ENCODE measurements around the gene NCKAP5. TPM values are rescaled to one million over a fixed set of nuclear protein-coding genes. Genes with fewer than 3 reads are reported as not detected.

NCKAP5 gene
- polyA plus RNA-seq, 2 of the 4 experiments (the other 2 are of a cell fraction), result 3.0 to 4.1 TPM

GRCh38 chr2:133296401-133296800, 271.9 kb downstream of the NCKAP5 start:
- Histone ChIP-seq H3K4me3 (no peak overlapping the region), H3K4me1 (no peaks in the 10 kb centered on the region), H3K27ac (no peak overlapping the region), H3K4me2 (no peak overlapping the region), H3K9me3 (no peaks in the 10 kb centered on the region)
- TF ChIP-seq ZC3H11A (IDR thresholded peaks at IDR 0.05) (no peak), JUN (IDR thresholded peaks at IDR 0.05) (no peak), SREBF2 (IDR thresholded peaks at IDR 0.05) (no peak), HEYL (CRISPR knock-in tag; IDR thresholded peaks at IDR 0.05) (no peak), MAX (IDR thresholded peaks at IDR 0.05) (no peak), TFCP2L1 (CRISPR knock-in tag; IDR thresholded peaks at IDR 0.05) (no peak), ESRRA (IDR thresholded peaks at IDR 0.05; ENCODE audit: borderline replicate concordance, low read length) (no peak), TP53 (CRISPR knock-in tag; IDR thresholded peaks at IDR 0.05) (no peak), FOXS1 (CRISPR knock-in tag; IDR thresholded peaks at IDR 0.05) (no peak), HES2 (IDR thresholded peaks at IDR 0.05) (no peak), ZNF302 (CRISPR knock-in tag; IDR thresholded peaks at IDR 0.05) (no peak), USF2 (IDR thresholded peaks at IDR 0.05) (no peak), HOXB5 (CRISPR knock-in tag; IDR thresholded peaks at IDR 0.05) (no peak), CEBPB (IDR thresholded peaks at IDR 0.05) (no peak), ZSCAN20 (CRISPR knock-in tag; IDR thresholded peaks at IDR 0.05) (no peak)
- TF ChIP-seq, protein P1, sequence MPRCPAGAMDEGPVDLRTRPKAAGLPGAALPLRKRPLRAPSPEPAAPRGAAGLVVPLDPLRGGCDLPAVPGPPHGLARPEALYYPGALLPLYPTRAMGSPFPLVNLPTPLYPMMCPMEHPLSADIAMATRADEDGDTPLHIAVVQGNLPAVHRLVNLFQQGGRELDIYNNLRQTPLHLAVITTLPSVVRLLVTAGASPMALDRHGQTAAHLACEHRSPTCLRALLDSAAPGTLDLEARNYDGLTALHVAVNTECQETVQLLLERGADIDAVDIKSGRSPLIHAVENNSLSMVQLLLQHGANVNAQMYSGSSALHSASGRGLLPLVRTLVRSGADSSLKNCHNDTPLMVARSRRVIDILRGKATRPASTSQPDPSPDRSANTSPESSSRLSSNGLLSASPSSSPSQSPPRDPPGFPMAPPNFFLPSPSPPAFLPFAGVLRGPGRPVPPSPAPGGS (IDR thresholded peaks at IDR 0.05), result no peak
- DNase-seq (ENCODE audit: low read depth in 1 of 2, low spot score in 1 of 2) (no peak), ATAC-seq (no peak), FAIRE-seq (no peak)
- CTCF ChIA-PET, result no interaction called here
- POLR2A ChIA-PET, result no interaction called here

- no peak for ATAC-seq
- CTCF ChIA-PET, result interaction anchor here (0.5 to 1.0 kb wide), 2 partner anchors 10 to 19 kb away, joined by 3 to 4 read pairs; no protein-coding TSS in a partner anchor
- POLR2A ChIA-PET, result no interaction called here
These were observed 274.5 kb downstream of the NCKAP5 start for GRCh38 chr2:133293544-133294353.

DNA sequence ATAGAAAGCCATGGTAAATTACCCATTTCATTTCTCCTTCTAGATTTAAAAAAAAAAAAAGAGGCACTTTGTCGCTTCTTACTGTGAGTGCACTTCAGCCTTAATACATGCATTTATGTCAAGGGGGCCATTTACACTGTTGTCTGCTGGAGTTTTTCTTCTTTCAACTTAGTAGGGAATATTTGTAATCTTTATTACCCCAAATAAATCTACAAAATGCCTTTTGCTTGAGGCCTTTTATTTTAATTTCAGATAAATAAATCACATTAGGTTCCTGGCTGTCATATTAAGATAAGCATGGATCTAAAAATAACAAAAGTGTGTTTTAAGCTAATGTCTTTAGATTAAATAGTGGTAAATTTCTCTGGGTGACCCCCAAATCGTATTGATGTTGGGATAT, 276.0 kb downstream of the NCKAP5 start:
- Histone ChIP-seq H3K9me3 (no peaks in the 10 kb centered on the region), H3K4me2 (no peak overlapping the region), H3K27ac (no peak overlapping the region), H3K4me3 (no peak overlapping the region), H3K4me1 (no peaks in the 10 kb centered on the region)
- ATAC-seq (no peak), FAIRE-seq (no peak), DNase-seq (ENCODE audit: low read depth in 1 of 2, low spot score in 1 of 2) (no peak)
- 62% methylated on average over 2 of the region's 2 CpGs for WGBS (ENCODE audit: missing lambda C conversion rate)
- ChIA-PET CTCF (no interaction called here), POLR2A (no interaction called here)
- TF ChIP-seq, protein P2, sequence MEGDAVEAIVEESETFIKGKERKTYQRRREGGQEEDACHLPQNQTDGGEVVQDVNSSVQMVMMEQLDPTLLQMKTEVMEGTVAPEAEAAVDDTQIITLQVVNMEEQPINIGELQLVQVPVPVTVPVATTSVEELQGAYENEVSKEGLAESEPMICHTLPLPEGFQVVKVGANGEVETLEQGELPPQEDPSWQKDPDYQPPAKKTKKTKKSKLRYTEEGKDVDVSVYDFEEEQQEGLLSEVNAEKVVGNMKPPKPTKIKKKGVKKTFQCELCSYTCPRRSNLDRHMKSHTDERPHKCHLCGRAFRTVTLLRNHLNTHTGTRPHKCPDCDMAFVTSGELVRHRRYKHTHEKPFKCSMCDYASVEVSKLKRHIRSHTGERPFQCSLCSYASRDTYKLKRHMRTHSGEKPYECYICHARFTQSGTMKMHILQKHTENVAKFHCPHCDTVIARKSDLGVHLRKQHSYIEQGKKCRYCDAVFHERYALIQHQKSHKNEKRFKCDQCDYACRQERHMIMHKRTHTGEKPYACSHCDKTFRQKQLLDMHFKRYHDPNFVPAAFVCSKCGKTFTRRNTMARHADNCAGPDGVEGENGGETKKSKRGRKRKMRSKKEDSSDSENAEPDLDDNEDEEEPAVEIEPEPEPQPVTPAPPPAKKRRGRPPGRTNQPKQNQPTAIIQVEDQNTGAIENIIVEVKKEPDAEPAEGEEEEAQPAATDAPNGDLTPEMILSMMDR (IDR thresholded peaks at IDR 0.05), result no peak
- TF ChIP-seq BHLHE40 (IDR thresholded peaks at IDR 0.05; ENCODE audit: low read depth, low read length) (no peak), CBX8 (IDR thresholded peaks at IDR 0.05) (no peak), EHF (CRISPR knock-in tag; IDR thresholded peaks at IDR 0.05) (no peak), SMC3 (IDR thresholded peaks at IDR 0.05) (no peak), NR3C1 (IDR thresholded peaks at IDR 0.05) (no peak), FOSB (CRISPR knock-in tag; IDR thresholded peaks at IDR 0.05) (no peak), USF2 (IDR thresholded peaks at IDR 0.05) (no peak), HDAC2 (IDR thresholded peaks at IDR 0.05) (no peak), FOXS1 (CRISPR knock-in tag; IDR thresholded peaks at IDR 0.05) (no peak), PHF8 (IDR thresholded peaks at IDR 0.05; ENCODE audit: borderline replicate concordance, low read depth) (no peak), POLR2A (IDR thresholded peaks at IDR 0.05; ENCODE audit: low read length) (no peak)
- TF ChIP-seq, protein P3, sequence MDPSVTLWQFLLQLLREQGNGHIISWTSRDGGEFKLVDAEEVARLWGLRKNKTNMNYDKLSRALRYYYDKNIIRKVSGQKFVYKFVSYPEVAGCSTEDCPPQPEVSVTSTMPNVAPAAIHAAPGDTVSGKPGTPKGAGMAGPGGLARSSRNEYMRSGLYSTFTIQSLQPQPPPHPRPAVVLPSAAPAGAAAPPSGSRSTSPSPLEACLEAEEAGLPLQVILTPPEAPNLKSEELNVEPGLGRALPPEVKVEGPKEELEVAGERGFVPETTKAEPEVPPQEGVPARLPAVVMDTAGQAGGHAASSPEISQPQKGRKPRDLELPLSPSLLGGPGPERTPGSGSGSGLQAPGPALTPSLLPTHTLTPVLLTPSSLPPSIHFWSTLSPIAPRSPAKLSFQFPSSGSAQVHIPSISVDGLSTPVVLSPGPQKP (IDR thresholded peaks at IDR 0.05; ENCODE audit: low read depth, low read length), result no peak

More at GRCh38 chr2:133293544-133294353, 274.5 kb downstream of the NCKAP5 start:
- Histone ChIP-seq H3K27ac (no peak overlapping the region), H3K9me3 (no peaks in the 10 kb centered on the region), H3K4me3 (no peak overlapping the region), H3K4me1 (no peaks in the 10 kb centered on the region), H3K4me2 (no peak overlapping the region)
- DNase-seq (ENCODE audit: low read depth in 1 of 2, low spot score in 1 of 2) (no peak), FAIRE-seq (no peak)
- no peak for TF ChIP-seq FOXS1 (CRISPR knock-in tag; IDR thresholded peaks at IDR 0.05)
- TF ChIP-seq BHLHE40 (IDR thresholded peaks at IDR 0.05; ENCODE audit: low read depth, low read length), result no peak
- TF ChIP-seq, protein P4, sequence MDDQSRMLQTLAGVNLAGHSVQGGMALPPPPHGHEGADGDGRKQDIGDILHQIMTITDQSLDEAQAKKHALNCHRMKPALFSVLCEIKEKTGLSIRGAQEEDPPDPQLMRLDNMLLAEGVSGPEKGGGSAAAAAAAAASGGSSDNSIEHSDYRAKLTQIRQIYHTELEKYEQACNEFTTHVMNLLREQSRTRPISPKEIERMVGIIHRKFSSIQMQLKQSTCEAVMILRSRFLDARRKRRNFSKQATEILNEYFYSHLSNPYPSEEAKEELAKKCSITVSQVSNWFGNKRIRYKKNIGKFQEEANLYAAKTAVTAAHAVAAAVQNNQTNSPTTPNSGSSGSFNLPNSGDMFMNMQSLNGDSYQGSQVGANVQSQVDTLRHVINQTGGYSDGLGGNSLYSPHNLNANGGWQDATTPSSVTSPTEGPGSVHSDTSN (IDR thresholded peaks at IDR 0.05), result no peak
- TF ChIP-seq SMC3 (IDR thresholded peaks at IDR 0.05), result no peak
- 65% methylated on average over 7 of the region's 7 CpGs for WGBS (ENCODE audit: missing lambda C conversion rate)

All from A549 (cell line).